Right lobe of liver (tissue), 6 donors: Measurements from ENCODE around the gene VSTM4. TPM values are rescaled to one million over a fixed set of nuclear protein-coding genes. Genes with fewer than 3 reads are reported as not detected.

Experiments used
- ATAC-seq, 4 donors: fragments of 200-7000 bp; cut with Tn5 transposase; one replicate each; pipeline ENCODE4 v1.9.1; 2020; ENCODE audit warnings: mild to moderate bottlenecking in 4 of 4, moderate library complexity in 4 of 4
- DNase-seq, 3 donors: peaks; one replicate each; pipeline ENCODE4 v3.0.0-alpha.2; 2020
- H3K27ac ChIP-seq, 3 donors: fragments of 200-600 bp; one replicate each; pipeline ENCODE4 v1.8.0; 2022
- H3K27me3 ChIP-seq, 2 donors: fragments of 200-600 bp; one replicate each; pipeline ENCODE4 v1.8.0; 2022
- H3K36me3 ChIP-seq, 4 donors: fragments of 200-600 bp; sonication (generic) in 1 of 4; one replicate each; pipeline versions ENCODE4 v1.5.1 to v1.8.0; 2017 to 2022; ENCODE audit warnings: control low read depth in 1 of 4
- H3K4me1 ChIP-seq, 4 donors: fragments of 200-600 bp; sonication (generic) in 1 of 4; one replicate each; pipeline versions ENCODE4 v1.5.1 to v1.8.0; 2017 to 2022; ENCODE audit warnings: control low read depth in 1 of 4
- H3K4me3 ChIP-seq, 3 donors: fragments of 200-600 bp; one replicate each; pipeline ENCODE4 v1.8.0; 2022
- H3K9me3 ChIP-seq, 4 donors: fragments of 200-600 bp; sonication (generic) in 1 of 4; one replicate each; pipeline versions ENCODE4 v1.5.1 to v1.8.0; 2017 to 2022; ENCODE audit warnings: control low read depth in 1 of 4
- POLR2A ChIP-seq: fragments of 450-650 bp; IDR thresholded peaks from one replicate; pipeline ENCODE4 v1.6.1; 2017; ENCODE audit warnings: antibody characterized with exemption, mild to moderate bottlenecking
- WGBS: methylation state at CpG from one replicate; pipeline ENCODE4 v1.1.6; 2018; ENCODE audit warnings: low coverage, low lambda C conversion rate; ENCODE audit not compliant: insufficient coverage; ENCODE audit errors: missing lambda C conversion rate; 5-methylcytosine and 5-hydroxymethylcytosine counted together
- intact Hi-C, 2 donors: fragments of 100-400 bp; cut with DNase I; formaldehyde crosslinking; loops; one replicate each; pipeline versions ENCODE4 v1.11.2 to v1.14.1; 2022
- total RNA-seq, 6 experiments: library from RNA; depleted of rRNA in 2 of 6; stranded (reverse); fragments of >200 nt in 2 of 6; fragmentation: NEBNext Ultra II Directional in 3 of 6; extraction: Animal tissue kit (Norgen Biotek cat#: 25700) in 3 of 6; gene quantifications; one replicate each; pipeline versions ENCODE4 v1.1.0 to v1.2.4, GENCODE V29; 2016 to 2023
- TF ChIP-seq, protein P1 (sequence below), 4 donors: fragments of 200-600 bp in 3 of 4; fragments of 450-650 bp in 1 of 4; IDR thresholded peaks; one replicate each; pipeline versions ENCODE4 v1.5.1 to v1.8.0; 2016 to 2022; ENCODE audit warnings: antibody characterized with exemption in 4 of 4, mild to moderate bottlenecking in 2 of 4
- donor health status: DM: no; HTN: yes; CAD: no.
- donor health status: DM: no; HTN: no; CAD: no.
- donor health status: DM: no; HTN: no; CAD: no.
- donor health status: DM: no; HTN: yes; CAD: no.
- donor health status: DM: no; HTN: yes; CAD: no.

The VSTM4 gene
- total RNA-seq, 6 experiments from 2014 or later, result 2.1 to 6.6 (median 3.1) TPM

DNA sequence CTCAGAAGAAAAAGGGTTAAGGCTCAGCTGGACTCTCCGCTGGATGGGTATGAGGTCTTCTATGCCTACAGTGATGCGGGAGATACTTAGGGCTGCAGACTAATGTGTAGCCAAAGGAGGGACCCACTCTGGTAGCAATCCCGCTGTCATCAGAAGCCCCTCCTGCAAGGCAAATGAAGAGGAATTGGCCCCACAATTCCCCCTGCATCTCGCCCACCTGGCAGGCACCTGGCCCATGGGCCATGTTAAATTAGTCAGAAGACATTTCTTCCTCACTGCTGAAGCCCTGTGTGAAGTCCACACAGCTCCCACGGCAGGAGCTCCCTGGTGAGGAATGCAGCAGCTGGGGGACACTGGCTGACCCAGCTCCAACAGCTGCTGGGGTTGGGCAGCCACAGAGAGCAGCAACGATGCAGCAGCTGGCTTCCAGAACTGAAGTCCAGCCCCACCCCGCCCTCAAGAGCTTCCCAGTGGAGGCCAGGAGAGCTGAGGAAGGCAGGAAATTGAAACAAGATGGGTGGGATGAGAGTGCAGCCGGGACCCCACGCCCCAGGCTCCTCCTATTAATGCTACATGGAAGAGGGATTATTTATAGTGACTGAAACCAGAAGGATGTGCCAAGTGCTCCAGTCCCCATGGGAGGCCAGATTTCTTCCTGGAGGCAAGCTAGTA, 5.5 kb downstream of the VSTM4 start:
- intact Hi-C loops, result no loop called here
- no peaks in the 10 kb centered on the region for H3K36me3 ChIP-seq
- no peak for DNase-seq
- H3K4me3 ChIP-seq, result no peak overlapping the region
- peak in 1 of 4 donors; percentile 9 for ATAC-seq
- H3K27ac ChIP-seq, result no peak overlapping the region
- H3K9me3 ChIP-seq, result no peaks in the 10 kb centered on the region
- 67% methylated on average over 4 of the region's 9 CpGs for WGBS
- no peaks in the 10 kb centered on the region for H3K27me3 ChIP-seq
- peaks cover 0 to 28% (median 12%) of the 10 kb centered on the region in 4 donors for H3K4me1 ChIP-seq
- TF ChIP-seq, protein P1, sequence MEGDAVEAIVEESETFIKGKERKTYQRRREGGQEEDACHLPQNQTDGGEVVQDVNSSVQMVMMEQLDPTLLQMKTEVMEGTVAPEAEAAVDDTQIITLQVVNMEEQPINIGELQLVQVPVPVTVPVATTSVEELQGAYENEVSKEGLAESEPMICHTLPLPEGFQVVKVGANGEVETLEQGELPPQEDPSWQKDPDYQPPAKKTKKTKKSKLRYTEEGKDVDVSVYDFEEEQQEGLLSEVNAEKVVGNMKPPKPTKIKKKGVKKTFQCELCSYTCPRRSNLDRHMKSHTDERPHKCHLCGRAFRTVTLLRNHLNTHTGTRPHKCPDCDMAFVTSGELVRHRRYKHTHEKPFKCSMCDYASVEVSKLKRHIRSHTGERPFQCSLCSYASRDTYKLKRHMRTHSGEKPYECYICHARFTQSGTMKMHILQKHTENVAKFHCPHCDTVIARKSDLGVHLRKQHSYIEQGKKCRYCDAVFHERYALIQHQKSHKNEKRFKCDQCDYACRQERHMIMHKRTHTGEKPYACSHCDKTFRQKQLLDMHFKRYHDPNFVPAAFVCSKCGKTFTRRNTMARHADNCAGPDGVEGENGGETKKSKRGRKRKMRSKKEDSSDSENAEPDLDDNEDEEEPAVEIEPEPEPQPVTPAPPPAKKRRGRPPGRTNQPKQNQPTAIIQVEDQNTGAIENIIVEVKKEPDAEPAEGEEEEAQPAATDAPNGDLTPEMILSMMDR (IDR thresholded peaks at IDR 0.05), result no peak
- no peak for TF ChIP-seq POLR2A

DNA sequence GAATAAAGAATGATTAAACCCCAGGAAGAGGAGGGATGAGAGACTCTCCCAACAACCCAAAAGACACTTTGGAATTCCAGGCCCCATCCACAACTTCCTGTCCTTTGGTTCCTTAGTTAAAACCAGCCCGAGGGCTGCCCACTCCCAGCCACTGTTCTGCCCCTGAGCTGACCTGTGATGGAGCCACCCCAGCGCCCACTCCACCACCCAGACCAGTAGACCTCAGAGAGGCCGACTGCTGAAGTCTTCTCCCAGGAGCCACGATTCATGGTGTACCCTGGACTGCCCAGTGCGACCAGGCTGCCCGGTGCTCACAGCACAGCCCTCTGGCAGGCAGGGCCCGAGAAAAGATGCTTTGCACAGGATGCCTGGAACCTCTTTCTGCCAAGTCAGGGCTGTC, 6.7 kb downstream of the VSTM4 start:
- Histone ChIP-seq H3K4me1 (peaks cover 0 to 25% (median 12%) of the 10 kb centered on the region in 4 donors), H3K27ac (no peak overlapping the region)

DNA sequence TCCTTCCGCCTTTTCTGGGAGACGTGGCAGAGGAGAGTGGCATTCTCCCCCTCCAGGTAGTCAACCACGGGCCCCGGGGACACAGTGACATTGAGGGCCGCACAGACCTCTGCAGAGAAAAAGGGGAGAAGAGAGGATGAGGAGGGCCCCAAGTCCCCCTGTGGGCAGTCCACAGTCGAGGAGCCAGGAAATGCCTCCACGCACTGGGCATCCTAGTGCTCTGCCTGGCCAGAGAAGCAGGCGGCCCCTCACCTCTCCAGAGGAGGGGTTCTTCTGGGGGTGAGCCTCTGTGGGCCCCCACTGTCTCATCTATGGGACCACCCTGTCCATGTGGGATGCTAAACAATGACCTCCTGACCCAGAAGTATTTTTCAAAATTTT, 7.4 kb downstream of the VSTM4 start:
- no peak overlapping the region for H3K27ac ChIP-seq
- no peak for ATAC-seq
- H3K4me1 ChIP-seq, result peaks cover 0 to 25% (median 12%) of the 10 kb centered on the region in 4 donors
- 100% methylated on average over 4 of the region's 8 CpGs for WGBS
- H3K4me3 ChIP-seq, result no peak overlapping the region
- no peaks in the 10 kb centered on the region for H3K36me3 ChIP-seq
- TF ChIP-seq, protein P1 (IDR thresholded peaks at IDR 0.05), result no peak
- no peak for TF ChIP-seq POLR2A
- intact Hi-C loops, result no loop called here
- H3K9me3 ChIP-seq, result no peaks in the 10 kb centered on the region
- H3K27me3 ChIP-seq, result no peaks in the 10 kb centered on the region
- no peak for DNase-seq

More for the DNA sequence above, 6.7 kb downstream of the VSTM4 start:
- no peak for DNase-seq
- no peak for ATAC-seq
- Histone ChIP-seq H3K9me3 (no peaks in the 10 kb centered on the region), H3K27me3 (no peaks in the 10 kb centered on the region), H3K4me3 (no peak overlapping the region), H3K36me3 (no peaks in the 10 kb centered on the region)
- intact Hi-C loops, result no loop called here
- 100% methylated on average over 1 of the region's 7 CpGs for WGBS
- TF ChIP-seq, protein P1 (IDR thresholded peaks at IDR 0.05), result no peak
- no peak for TF ChIP-seq POLR2A

DNA sequence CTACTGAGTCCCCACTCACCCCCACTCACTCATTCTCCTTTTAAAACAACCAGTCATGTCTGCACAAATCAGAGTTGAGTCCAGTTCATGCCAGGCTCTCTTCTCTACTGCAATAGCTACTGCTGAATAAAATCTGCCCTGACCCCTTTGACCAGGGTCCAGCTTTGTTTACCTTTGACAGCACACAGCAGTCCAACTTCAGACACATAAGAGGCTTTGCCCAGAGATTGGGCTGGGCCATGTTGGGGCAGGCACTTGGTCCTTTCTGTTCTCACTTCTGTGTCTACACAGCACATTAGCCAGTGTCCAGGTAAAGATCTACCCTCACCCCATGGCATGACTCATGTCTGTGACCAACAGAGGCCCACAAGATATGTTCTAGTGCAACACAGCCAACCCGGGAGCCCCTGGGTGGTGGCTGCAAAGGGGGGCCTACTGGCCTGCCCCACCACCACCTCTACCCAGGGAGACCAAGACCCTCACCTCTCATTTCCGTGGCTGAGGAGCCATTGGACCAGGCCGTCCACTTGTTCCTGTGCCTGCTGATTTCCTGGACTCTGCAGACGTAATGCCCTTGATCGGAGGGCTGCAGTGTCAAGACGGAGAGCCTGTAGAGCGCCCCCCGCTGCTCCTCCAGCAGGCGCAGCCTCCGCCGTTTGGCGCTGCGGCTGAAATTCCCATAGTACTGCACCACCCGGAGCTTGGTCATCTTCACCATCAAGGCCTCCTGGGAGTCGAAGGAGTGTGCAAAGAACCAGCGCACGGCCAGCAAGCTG, 8.0 kb downstream of the VSTM4 start:
- H3K4me1 ChIP-seq, result peaks cover 0 to 25% (median 12%) of the 10 kb centered on the region in 4 donors
- TF ChIP-seq, protein P1 (IDR thresholded peaks at IDR 0.05), result no peak
- no peak for TF ChIP-seq POLR2A
- DNase-seq, result peak in 2 of 3 donors; percentile 74 to 78
- H3K27me3 ChIP-seq, result no peaks in the 10 kb centered on the region
- no peaks in the 10 kb centered on the region for H3K36me3 ChIP-seq
- no peaks in the 10 kb centered on the region for H3K9me3 ChIP-seq
- intact Hi-C loops, result no loop called here
- H3K4me3 ChIP-seq, result no peak overlapping the region
- WGBS, result 93% methylated on average over 6 of the region's 17 CpGs
- peak; percentile 89 to 95 (median 92) for ATAC-seq
- peak overlapping the region in 1 of 3 donors; percentile 19 for H3K27ac ChIP-seq
